Colonic mucosa (tissue), 4 donors: ENCODE results near the gene ACTG2. TPM values are rescaled to one million over a fixed set of nuclear protein-coding genes. Genes with fewer than 3 reads are reported as not detected.
A peak's percentile ranks its signal among the peaks of the same experiment; 100 is the strongest.
"Not testable (repeated sequence)": the region's sequence is repeated elsewhere in the genome, so short reads cannot be mapped to it uniquely, and the experiment has no call there.

ENCODE experiments used
- DNase-seq: peaks from one replicate; pipeline ENCODE4 v3.0.0-alpha.2; 2020
- H3K27ac ChIP-seq: fragments of 200-600 bp; one replicate; pipeline ENCODE4 v1.8.0; 2021
- H3K27me3 ChIP-seq: fragments of 200-600 bp; one replicate; pipeline ENCODE4 v1.8.0; 2021
- H3K36me3 ChIP-seq: fragments of 200-600 bp; one replicate; pipeline ENCODE4 v1.8.0; 2021
- H3K4me1 ChIP-seq: fragments of 200-600 bp; one replicate; pipeline ENCODE4 v1.8.0; 2021; ENCODE audit warnings: mild to moderate bottlenecking
- H3K4me3 ChIP-seq: fragments of 200-600 bp; one replicate; pipeline ENCODE4 v1.8.0; 2021
- H3K9ac ChIP-seq, 2 donors: one replicate each; pipeline ENCODE4 v1.7.0; 2013; ENCODE audit warnings: control low read depth in 2 of 2, low read depth in 2 of 2, low read length in 2 of 2
- H3K9me3 ChIP-seq: fragments of 200-600 bp; one replicate; pipeline ENCODE4 v1.8.0; 2021
- intact Hi-C: fragments of 100-400 bp; cut with DNase I; formaldehyde crosslinking; loops from one replicate; pipeline ENCODE4 v1.14.1; 2022
- total RNA-seq, 2 donors: library from RNA; stranded (reverse); fragmentation: NEBNext Ultra II Directional in 1 of 2; extraction: Animal tissue kit (Norgen Biotek cat#: 25700) in 1 of 2; gene quantifications; one replicate each; pipeline ENCODE4 v1.2.1, GENCODE V29; 2021
- TF ChIP-seq, protein P1 (sequence below): fragments of 200-600 bp; IDR thresholded peaks from one replicate; pipeline ENCODE4 v1.8.0; 2022; ENCODE audit warnings: antibody characterized with exemption, mild to moderate bottlenecking
- donor health status: healthy.
- donor health status: DM: no; HTN: no; CAD: no.
- donor health status: DM: no; HTN: no; CAD: no.

Gene ACTG2
- total RNA-seq, 2 donors from 2014 or later = 25.4 to 1,198 TPM

DNA sequence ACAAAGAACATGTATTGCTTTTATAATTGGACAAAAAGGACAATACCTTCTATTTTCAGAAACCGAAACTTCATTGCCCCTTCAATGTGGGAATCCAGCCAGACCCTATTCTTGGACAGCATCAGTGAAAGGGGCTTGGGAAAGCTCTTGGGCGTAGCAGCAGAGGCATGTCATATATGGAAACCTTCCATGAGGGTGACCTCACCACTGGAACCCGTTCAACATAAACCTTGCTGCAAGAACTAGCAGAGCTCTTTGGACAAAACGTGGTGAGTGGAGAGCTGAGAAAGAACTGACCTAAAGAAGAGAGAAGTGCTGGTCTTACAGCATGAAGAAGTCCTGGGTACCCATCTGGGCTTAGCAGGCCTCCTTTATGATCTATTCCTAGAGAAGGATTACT, 22.7 kb upstream of the ACTG2 start:
- DNase-seq = peak; percentile 50
- Histone ChIP-seq H3K27ac (no peak overlapping the region), H3K36me3 (no peaks in the 10 kb centered on the region), H3K9ac (no peak overlapping the region), H3K27me3 (no peaks in the 10 kb centered on the region), H3K4me3 (no peak overlapping the region), H3K9me3 (no peaks in the 10 kb centered on the region), H3K4me1 (no peaks in the 10 kb centered on the region)
- intact Hi-C loops = no loop called here
- TF ChIP-seq, protein P1, sequence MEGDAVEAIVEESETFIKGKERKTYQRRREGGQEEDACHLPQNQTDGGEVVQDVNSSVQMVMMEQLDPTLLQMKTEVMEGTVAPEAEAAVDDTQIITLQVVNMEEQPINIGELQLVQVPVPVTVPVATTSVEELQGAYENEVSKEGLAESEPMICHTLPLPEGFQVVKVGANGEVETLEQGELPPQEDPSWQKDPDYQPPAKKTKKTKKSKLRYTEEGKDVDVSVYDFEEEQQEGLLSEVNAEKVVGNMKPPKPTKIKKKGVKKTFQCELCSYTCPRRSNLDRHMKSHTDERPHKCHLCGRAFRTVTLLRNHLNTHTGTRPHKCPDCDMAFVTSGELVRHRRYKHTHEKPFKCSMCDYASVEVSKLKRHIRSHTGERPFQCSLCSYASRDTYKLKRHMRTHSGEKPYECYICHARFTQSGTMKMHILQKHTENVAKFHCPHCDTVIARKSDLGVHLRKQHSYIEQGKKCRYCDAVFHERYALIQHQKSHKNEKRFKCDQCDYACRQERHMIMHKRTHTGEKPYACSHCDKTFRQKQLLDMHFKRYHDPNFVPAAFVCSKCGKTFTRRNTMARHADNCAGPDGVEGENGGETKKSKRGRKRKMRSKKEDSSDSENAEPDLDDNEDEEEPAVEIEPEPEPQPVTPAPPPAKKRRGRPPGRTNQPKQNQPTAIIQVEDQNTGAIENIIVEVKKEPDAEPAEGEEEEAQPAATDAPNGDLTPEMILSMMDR = no peak

DNA sequence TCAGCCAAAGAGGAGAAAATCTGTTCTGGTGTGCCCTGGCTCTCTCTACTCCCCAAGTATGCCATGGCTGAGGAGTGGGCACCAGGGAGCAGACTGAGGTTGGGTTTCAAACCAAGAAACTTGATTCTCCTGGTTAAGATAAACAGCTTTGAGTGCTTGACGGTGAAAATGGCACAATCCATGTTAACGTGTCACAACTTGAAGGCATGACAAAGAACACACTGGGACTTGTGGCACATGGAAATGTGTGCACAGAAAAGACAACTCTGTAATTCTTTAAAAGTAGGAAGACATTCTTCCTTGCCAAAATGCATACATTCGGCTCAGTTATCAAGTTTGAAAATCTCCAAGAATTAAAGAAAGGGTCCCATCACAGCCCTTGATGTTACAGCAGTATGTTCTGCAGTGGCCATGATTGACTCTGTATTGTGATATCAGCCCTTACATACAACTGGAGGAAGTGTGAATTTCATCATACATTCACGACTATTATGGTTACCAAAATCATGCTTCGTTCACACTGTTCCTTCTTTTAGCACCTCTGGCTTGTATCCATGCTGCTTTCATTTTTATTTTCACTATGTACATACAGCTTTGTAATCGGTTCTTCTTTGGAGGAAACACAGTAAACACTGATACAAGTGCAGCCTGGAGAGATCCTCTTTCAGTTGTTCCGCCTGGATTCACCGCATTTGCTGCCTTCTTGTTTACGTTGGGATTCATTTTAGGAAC, 15.6 kb upstream of the ACTG2 start:
- no peaks in the 10 kb centered on the region for H3K9me3 ChIP-seq
- no peaks in the 10 kb centered on the region for H3K27me3 ChIP-seq
- DNase-seq = no peak
- H3K4me3 ChIP-seq = no peak overlapping the region
- TF ChIP-seq, protein P1 = no peak
- intact Hi-C loops = no loop called here
- H3K9ac ChIP-seq = no peak overlapping the region
- H3K36me3 ChIP-seq = no peaks in the 10 kb centered on the region
- no peak overlapping the region for H3K27ac ChIP-seq
- no peaks in the 10 kb centered on the region for H3K4me1 ChIP-seq

DNA sequence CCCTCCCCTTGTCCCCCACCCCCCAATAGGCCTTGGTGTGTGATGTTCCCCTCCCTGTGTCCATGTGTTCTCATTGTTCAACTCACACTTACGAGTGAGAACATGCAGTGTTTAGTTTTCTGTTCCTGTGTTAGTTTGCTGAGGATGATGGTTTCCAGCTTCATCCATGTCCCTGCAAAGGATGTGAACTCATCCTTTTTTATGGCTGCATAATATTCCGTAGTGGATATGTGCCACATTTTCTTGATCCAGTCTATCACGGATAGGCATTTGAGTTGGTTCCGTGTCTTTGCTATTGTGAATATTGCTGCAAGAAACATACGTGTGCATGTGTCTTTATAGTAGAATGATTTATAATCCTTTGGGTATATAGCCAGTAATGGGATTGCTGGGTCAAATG, 14.8 kb upstream of the ACTG2 start:
- H3K27me3 ChIP-seq, H3K27ac ChIP-seq, H3K9ac ChIP-seq, DNase-seq, H3K9me3 ChIP-seq, H3K4me1 ChIP-seq, H3K4me3 ChIP-seq, H3K36me3 ChIP-seq, intact Hi-C loops: not testable (repeated sequence)

DNA sequence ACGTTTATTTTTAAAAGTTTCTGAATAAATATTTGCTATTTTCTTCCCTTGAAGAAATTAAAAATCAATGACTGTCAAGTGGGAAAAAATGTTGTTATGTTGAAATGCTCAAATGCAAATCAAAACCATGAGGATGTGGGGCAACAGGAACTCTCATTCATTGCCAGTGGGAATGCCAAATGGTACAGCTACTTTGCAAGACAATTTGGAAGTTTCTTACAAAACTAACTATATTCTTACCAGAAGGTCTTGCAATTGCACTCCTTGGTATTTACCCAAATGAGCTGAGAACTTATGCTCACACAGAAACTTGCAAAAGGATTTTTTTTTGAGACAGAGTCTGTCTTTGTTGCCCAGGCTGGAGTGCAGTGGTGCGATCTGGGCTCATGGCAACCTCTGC, 7.4 kb upstream of the ACTG2 start:
- Histone ChIP-seq H3K27ac (no peak overlapping the region), H3K4me1 (no peaks in the 10 kb centered on the region), H3K9ac (no peak overlapping the region), H3K4me3 (no peak overlapping the region), H3K36me3 (no peaks in the 10 kb centered on the region), H3K27me3 (no peaks in the 10 kb centered on the region), H3K9me3 (no peaks in the 10 kb centered on the region)
- intact Hi-C loops = no loop called here
- DNase-seq = no peak
- TF ChIP-seq, protein P1 = no peak

DNA sequence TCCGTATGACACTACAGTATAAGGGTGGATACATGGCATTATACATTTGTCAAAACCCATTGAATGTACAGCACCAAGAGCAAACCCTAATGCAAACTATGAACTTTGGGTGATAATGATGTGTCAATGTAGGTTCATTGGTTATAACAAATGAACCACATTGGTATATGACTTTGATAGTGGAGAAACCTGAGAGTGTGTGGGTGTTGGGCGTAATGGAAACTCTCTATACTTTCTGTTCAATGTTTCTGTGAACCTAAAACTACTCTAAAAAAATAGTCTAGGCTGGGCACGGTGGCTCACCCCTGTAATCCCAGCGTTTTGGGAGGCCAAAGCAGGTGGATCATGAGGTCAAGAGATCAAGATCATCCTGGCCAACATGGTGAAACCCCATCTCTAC, 6.5 kb upstream of the ACTG2 start:
- DNase-seq = no peak
- Histone ChIP-seq H3K9me3 (no peaks in the 10 kb centered on the region), H3K27ac (no peak overlapping the region), H3K36me3 (no peaks in the 10 kb centered on the region), H3K27me3 (no peaks in the 10 kb centered on the region), H3K9ac (no peak overlapping the region), H3K4me1 (no peaks in the 10 kb centered on the region), H3K4me3 (no peak overlapping the region)
- intact Hi-C loops = no loop called here
- TF ChIP-seq, protein P1 = no peak

DNA sequence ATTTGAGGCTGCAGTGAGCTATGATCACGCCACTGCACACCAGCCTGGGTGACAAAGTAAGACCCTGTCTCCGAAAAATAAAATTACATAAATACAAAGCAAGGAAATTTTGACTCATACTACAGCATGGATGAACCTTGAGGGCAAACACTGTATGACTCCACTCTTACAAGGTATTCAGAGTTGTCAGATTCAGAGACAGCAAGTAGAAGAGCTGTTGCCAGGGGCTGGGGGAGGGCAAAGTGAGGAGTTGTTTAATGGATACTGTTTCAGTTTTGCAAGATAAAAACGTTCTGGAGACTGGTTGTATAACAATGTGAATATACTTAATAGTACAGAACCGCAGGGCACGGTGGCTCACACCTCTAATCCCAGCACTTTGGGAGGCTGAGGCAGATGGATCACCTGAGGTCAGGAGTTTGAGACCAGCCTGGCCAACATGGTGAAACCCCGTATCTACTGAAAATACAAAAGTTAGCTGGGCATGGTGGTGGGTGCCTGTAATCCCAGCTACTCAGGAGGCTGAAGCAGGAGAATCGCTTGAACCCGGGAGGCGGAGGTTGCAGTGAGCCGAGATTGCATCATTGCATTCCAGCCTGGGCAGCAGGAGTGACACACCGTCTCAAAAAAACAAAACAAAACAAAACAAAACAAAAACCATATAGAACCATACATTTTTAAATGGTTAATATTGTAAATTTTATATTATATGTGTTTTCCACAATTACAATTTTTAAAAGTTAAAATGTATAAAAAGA, 5.0 kb upstream of the ACTG2 start:
- DNase-seq, H3K36me3 ChIP-seq, H3K9ac ChIP-seq, H3K27me3 ChIP-seq, H3K9me3 ChIP-seq, intact Hi-C loops, H3K4me1 ChIP-seq, H3K4me3 ChIP-seq, H3K27ac ChIP-seq: not testable (repeated sequence)
